Suppressor macrophage treated with lipopolysaccharide for 1 hour (primary cell): ENCODE results near the gene HS1BP3.

Source experiments
- DNase-seq, 3 donors: peaks; one replicate each; pipeline ENCODE4 v3.0.0-alpha.2; 2020 to 2022

The HS1BP3 gene

DNA sequence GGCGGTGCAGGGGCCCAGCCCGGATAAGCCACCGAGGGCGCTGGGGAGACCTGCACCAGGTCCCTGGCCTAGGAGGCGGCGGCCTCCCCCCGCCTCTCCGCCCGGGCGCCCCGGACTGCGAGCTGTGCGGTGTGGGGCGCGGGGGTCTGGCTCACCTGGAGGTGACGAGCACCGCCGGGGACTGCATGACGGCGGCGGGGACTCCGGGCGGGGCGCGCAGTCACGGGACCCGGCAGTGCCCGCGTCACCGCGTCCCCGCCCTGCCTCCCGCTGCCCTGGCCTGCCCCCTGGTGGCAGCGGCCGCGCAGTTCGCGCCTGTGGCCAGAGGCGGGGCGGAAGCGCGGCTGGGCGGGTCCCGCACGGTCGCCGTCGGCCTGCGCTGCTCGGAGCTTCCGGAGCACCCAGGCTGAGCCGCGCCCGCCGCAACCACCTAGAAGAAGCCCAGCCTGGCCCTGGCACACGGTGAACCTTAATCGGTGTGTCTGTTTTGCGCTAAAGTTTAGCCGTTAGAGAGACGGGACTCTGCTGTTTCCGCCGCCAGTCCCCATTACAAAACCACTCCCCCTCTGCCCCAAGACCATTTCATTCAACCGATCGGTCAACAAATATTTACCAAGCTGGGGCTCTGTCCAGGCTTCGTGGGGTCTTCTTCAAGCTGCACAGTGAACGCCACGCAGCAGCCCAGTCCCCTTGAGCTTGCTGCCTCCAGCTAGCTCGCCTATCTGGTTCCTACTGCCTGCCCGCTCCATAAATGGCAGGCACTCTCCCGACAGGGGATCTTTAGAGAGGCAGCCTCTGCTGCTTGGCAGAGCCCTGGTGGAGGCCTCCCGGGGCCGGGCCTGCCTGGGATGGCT lies at the start of gene HS1BP3:
HS1BP3 (minus strand) TSS at position 222 of the 854 bp plus-strand sequence; CDS start at position 187, 35 bp downstream.
- peak; percentile 90 to 96 (median 96) for DNase-seq

DNA sequence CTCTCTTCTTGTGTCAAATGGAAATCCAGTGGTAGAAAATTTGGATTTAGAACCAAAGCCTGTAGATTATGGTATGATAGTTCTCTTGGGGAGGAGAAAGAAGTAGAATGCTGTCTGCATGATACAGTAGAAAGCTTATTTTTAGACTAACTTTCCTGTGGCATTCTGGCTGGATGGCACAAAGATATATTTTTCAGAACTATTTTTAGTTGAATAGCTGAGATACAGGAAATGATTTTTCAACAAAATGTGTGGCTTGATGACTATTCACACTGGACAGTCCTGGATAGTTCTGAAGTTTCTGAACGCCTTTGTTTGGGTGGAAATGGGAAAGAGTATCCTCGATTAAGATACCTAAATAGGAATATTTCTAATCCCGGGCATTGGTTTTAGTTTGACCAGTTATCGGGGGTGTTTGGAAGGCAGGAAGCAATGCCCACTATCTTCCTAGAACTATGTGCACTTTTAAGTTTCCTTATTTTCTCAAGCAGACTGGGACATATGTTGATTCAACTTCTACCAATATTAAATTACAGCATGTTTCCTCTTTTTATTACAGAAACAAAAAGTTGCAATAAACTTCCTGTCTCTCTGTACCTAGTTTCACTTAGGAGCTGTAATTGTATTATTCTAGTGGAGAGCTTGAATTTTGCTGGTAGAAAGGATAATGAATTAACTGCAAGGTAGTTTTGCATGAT lies 48.2 kb upstream of the HS1BP3 start:
- DNase-seq, result peak; percentile 27 to 68 (median 51)

- no peak for DNase-seq
Measured at GRCh38 chr2:20697322-20697934, 46.5 kb upstream of the HS1BP3 start.

DNA sequence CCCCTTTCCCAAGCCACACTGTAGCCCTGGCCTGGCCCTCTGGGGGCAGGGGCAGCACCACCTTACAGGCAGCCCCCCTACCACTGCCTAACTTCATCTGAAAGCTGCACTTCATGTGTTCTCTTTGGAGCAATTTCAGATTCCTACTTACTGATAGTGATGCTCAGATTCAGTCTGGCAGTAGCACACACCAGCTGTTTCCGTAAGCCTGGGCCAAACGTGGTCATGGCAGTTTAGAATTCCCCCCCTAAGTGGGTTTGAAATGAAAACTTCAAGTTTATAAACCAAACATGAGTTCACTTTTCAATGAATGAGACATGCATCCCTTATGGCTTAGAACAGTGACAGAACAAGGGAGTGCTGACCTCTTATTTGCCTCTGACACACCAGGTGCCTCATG lies 45.5 kb upstream of the HS1BP3 start:
- no peak for DNase-seq

DNA sequence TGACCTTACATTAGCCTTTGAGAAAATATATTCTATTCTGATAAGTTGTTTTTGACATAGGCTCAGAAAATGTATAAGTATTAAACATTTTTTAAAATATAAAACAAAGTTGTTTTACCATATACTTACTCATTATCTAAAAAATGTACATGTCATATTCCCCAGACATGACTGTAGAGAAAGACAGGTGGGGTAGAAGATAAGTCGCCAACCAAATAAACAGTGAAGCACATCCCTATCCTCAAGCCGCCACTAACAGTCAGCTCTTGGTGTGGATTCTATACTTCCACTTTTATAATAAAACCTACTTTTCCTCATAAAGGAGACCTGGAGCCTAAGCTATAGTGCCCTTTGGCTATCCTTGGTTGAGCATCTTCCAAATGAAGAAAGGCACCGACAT lies 42.4 kb upstream of the HS1BP3 start:
- no peak for DNase-seq

DNA sequence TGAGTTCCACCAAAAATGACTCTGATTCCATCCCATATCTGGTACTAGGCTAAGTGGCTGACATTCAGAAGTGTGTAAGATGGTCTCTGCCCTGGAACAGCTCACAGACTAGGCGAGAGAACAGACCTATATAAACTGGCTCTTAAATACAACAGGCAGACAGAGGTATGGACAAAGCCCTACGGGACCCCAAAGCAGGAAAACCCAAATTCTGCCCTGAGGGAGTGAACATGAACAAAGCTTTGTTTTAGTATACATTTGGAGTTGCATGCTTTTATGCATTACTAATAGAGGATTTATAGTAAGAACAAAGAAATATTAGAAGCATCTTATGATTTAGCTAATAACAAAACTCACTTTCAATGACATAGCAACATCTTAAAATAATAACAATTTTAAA lies 41.2 kb upstream of the HS1BP3 start:
- DNase-seq, result no peak

DNA sequence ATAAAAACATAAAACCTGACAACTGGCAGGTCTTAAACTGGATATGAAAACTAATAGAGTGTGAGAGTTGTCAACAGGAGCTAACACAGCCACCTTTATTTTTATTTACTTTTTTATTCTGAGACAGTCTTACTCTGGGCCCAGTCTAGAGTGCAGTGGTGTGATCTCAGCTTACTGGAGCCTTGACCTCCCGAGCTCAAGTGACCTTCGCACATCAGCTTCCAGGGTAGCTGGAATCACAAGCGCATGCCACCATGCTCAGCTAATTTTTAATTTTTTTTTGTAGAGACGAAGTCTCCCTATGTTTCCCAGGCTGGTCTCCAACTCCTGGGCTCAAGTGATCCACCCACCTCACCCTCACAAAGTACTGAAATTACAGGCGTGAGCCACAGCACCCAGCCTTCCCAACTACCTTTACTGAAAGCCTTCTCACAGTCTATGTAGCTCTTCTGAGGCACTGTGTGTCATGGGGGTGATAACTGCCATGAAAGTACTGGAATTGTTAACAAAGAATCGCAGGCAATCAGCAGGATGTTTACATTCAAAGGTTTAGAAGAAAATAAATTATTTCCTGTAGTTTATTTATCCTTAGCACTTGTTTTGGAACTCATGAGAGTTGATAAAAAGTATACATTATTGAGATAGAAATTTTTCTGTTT lies 40.3 kb upstream of the HS1BP3 start:
- DNase-seq, result no peak

DNA sequence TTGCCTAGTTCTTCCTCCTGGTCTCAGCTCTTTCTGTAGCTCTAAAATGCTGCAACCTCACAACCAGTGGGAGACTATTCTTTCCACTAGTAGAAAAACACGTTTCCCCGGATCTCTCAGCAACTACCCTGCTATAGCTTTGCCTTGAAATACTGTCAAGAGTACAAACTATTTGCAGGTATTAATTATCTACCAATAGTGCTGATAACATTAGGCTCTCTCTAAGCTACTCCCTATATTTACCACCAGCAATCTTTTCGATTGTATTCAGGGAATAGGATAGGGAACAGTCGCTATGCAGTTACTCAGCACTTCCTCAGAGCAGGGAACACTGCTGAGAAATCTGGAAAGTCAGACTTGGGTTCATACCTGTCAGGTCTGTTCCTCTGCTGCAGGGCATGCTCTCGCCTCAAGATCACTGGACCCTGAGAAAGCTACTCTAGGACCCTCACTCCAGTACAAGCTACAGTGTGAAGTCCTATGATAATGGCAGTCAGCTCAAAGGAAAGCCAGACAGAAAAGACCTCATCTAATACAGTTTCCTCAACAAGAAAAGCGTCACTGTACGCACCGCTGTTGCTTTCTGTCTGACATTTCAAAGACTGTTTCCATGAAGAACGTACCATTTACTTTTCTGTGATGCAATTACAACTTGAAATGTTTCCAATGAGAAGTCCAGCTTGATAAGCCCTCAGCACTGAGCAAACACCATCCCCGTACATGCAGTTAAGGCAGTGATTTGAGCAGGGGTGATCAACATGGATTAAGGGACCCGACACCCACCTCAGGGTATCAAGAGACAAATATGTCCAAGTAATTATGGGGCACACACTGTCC lies 38.7 kb upstream of the HS1BP3 start:
- no peak for DNase-seq

DNA sequence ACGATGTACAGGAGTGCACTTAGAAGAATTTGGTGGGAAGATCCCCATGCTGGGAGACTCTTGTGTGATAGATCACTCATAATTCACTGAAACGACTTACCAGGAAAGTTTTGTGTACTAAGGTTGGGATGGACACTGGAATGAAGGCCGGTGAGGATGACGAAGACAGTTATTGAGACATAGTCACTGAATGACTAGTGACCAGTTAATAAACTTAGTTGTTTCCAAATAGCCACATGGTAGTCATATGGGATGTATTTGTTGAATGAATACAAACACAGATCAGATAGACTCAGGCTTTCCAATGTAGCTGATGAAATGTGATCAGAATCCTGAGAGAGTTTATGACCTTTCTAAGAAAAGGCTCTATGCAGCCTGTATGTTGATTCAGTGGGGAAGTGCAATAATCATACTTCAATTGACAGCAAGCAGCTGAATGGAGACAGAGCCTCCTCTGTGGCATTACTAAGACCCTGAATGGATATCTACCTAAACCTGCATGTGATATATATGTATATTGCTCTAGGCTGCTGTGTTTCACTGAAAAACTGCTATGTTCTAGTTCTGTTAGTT lies 36.4 kb upstream of the HS1BP3 start:
- DNase-seq, result no peak

- no peak for DNase-seq
Measured at GRCh38 chr2:20684581-20685063, 33.7 kb upstream of the HS1BP3 start.

- DNase-seq, result no peak
Measured at GRCh38 chr2:20682167-20682920, 31.4 kb upstream of the HS1BP3 start.

DNA sequence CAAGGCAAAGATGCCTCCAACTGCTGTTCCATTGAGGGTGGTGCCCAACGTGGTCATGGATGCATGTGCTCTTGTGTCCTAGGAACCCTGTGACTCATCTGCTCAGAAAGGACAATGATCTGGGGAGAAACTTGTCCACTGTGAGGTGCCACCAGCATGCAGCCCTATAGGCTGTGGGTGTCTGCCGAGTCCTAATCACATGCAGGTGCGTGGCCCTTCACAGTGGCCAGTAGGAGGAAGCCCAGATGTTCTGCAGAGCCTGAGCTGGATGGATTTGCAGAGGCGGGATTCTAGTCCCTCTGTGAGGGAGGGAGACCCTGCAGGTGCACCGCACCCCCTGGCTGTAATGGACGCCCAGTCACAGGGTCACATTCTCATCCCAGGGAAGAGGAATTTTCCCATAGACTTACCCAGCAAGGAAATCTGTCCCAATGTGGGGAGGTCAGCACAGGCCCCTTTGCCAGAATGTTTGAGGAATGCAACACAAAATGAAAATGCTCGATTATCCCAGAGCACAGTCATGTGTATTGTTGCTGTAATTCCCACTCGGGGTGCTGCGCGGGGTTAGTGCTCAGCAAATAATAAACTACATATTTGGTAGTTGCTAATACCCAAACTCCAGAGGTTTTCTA lies 30.0 kb upstream of the HS1BP3 start:
- DNase-seq, result no peak

DNA sequence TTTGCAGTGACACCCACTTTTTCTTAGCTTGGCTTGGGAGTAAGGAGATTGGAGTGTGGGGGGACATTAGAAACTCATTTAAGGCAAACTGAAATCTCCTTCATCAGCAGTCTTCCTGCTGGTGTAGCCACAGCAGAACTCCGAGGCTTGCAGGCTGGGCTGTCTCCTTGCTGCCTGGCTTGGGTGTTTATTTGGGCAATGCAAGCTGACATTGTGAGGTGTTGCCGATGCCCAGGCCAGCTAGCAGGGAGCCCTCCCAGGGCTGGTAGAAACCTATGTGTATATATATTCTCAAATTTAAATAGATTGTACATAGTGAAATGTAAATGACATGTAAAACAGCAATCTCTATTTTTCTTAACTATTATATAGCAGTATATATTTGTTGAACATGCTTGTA lies 27.9 kb upstream of the HS1BP3 start:
- no peak for DNase-seq

DNA sequence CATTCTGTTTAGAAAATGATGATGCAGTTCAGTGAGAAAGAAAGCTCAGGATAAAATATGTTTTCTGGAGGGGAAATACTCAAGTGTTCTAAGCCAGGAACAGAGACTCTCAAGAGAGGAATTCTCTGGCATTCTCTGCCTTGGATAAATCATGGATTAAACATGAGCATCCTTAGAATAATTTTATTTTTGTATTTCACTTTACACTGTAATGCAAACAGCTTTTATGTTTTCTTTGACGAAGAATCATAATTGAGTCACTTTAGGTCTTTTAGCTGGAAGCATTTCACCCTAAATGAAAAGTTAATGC lies 27.1 kb upstream of the HS1BP3 start:
- no peak for DNase-seq

GRCh38 chr2:20677301-20678085 lies 26.6 kb upstream of the HS1BP3 start:
- DNase-seq, result no peak

DNA sequence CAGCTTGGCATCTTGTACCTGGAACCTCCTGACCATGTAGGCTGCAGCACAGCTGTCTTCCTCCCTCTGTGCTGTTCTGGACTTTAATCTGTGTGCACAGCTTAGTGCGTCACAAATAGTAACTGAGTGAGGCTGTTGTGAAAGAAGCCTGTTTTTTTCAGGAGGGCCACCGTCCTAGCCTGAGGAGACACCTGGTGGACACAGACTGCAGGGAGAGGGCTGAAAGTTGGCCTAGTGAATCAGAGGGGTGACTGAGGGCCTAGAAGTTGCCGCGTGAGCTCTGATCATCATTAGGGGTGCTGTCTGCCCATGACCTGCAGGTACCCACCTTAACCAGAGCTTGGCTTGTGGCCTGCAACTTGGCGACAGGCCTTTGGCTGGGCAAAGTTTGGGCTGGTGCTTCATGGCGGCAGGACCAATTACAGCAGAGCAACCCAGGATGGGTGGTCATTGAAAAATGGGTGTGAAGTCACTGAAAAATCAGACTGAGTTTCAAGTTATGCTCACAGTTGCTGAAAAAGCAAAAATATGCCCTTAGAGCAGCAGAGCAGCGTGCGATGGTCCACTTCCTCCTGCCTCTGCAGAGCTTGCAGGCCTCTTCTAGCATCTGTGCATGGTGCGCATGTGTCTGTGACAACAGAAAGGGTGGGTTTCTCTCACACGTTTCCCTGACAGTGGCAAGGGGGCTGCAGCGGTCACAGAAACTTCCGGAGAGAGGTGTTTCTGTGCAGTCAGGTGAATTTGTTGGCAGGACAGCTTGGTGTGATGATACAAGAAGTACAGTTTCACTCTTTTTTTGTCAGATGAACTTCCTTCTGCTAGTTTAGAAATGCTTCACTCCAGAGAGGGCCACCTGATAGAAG lies 25.7 kb upstream of the HS1BP3 start:
- DNase-seq, result no peak

DNA sequence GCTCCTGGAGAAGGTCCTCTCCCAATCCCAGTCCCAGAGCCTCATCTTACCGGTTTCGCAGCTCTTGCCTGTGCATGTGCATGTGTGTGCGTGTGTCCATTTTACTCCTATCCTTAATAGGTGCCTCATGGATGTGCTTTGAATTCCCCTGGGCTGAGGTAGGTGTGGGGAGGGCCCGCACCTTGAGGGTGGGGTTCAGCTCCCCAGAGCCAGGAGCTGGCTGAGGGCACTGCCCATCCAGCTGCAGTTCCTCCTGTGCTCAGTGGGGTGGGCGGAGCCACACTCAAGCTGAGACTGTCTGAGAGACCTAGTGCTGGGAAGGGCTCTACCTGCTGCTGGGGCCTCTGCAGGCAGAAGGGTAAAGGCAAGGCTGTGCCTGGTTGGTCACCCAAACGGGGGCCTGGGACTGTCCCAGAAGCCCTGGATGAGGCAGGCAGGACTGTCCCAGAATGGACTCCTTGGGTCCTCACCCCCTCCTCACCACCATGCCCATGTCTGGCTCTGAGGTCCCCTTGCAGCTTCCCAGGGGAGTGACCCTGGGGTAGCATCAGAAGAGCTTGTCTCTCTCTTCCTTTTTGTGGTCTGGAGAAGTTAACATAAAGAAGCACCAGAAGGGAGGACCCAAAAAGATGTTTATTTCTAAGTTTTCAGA lies 24.9 kb upstream of the HS1BP3 start:
- peak in 1 of 3 donors; percentile 15 for DNase-seq

- peak in 1 of 3 donors; percentile 19 for DNase-seq
Measured at GRCh38 chr2:20674974-20675679, 24.2 kb upstream of the HS1BP3 start.
